Measurements from ENCODE around the gene C1QL4. TPM values are rescaled to one million over a fixed set of nuclear protein-coding genes. Genes with fewer than 3 reads are reported as not detected.

C1QL4 gene
- total RNA-seq, 1 donor from 2014 or later, result not detected

GRCh38 chr12:49295082-49295936 lies 41.7 kb downstream of the C1QL4 start, which contains the start of gene PRPH:
TSS of gene PRPH (plus strand) at chr12:49295147. CDS start at chr12:49295201, 54 bp downstream.
- H3K4me1 Mint-ChIP-seq (ENCODE audit: unreplicated experiment), result peaks cover 12% of the 10 kb centered on the region
- H3K4me3 Mint-ChIP-seq (ENCODE audit: unreplicated experiment), result no peak within 1 kb of the TSS
- no peaks in the 10 kb centered on the region for H3K9me3 Mint-ChIP-seq (ENCODE audit: unreplicated experiment)
- H3K36me3 Mint-ChIP-seq (ENCODE audit: unreplicated experiment), result peaks cover 2% of the 10 kb centered on the region
- no peak for TF ChIP-seq CTCF (IDR thresholded peaks at IDR 0.05)
- peaks cover 40% of the 10 kb centered on the region for H3K27me3 Mint-ChIP-seq (ENCODE audit: unreplicated experiment)
- no peak for DNase-seq (ENCODE audit: extremely low spot score, unreplicated experiment)
- H3K27ac Mint-ChIP-seq (ENCODE audit: unreplicated experiment), result no peak within 1 kb of the TSS

- H3K4me1 Mint-ChIP-seq (ENCODE audit: unreplicated experiment), result peaks cover 12% of the 10 kb centered on the region
- no peak overlapping the region for H3K27ac Mint-ChIP-seq (ENCODE audit: unreplicated experiment)
- DNase-seq (ENCODE audit: extremely low spot score, unreplicated experiment), result no peak
- no peak overlapping the region for H3K4me3 Mint-ChIP-seq (ENCODE audit: unreplicated experiment)
- no peak for TF ChIP-seq CTCF (IDR thresholded peaks at IDR 0.05)
- H3K36me3 Mint-ChIP-seq (ENCODE audit: unreplicated experiment), result peaks cover 2% of the 10 kb centered on the region
- no peaks in the 10 kb centered on the region for H3K9me3 Mint-ChIP-seq (ENCODE audit: unreplicated experiment)
- H3K27me3 Mint-ChIP-seq (ENCODE audit: unreplicated experiment), result peaks cover 40% of the 10 kb centered on the region
Measured at GRCh38 chr12:49294804-49295081, 42.2 kb downstream of the C1QL4 start.

- peaks cover 12% of the 10 kb centered on the region for H3K4me1 Mint-ChIP-seq (ENCODE audit: unreplicated experiment)
- no peak for TF ChIP-seq CTCF (IDR thresholded peaks at IDR 0.05)
- H3K27ac Mint-ChIP-seq (ENCODE audit: unreplicated experiment), result no peak overlapping the region
- H3K4me3 Mint-ChIP-seq (ENCODE audit: unreplicated experiment), result no peak overlapping the region
- H3K27me3 Mint-ChIP-seq (ENCODE audit: unreplicated experiment), result peaks cover 40% of the 10 kb centered on the region
- H3K9me3 Mint-ChIP-seq (ENCODE audit: unreplicated experiment), result no peaks in the 10 kb centered on the region
- peaks cover 2% of the 10 kb centered on the region for H3K36me3 Mint-ChIP-seq (ENCODE audit: unreplicated experiment)
- DNase-seq (ENCODE audit: extremely low spot score, unreplicated experiment), result no peak
Measured at GRCh38 chr12:49294086-49294803, 42.7 kb downstream of the C1QL4 start.

- TF ChIP-seq CTCF (IDR thresholded peaks at IDR 0.05), result no peak
- DNase-seq (ENCODE audit: extremely low spot score, unreplicated experiment), result no peak
- Mint-ChIP-seq H3K4me1 (ENCODE audit: unreplicated experiment) (peaks cover 12% of the 10 kb centered on the region), H3K27me3 (ENCODE audit: unreplicated experiment) (peaks cover 35% of the 10 kb centered on the region), H3K27ac (ENCODE audit: unreplicated experiment) (no peak overlapping the region), H3K36me3 (ENCODE audit: unreplicated experiment) (no peaks in the 10 kb centered on the region), H3K4me3 (ENCODE audit: unreplicated experiment) (no peak overlapping the region), H3K9me3 (ENCODE audit: unreplicated experiment) (no peaks in the 10 kb centered on the region)
Measured at GRCh38 chr12:49293056-49293956, 43.7 kb downstream of the C1QL4 start.
